Endodermal cell (in vitro differentiated cells): Measurements from ENCODE around the gene TBC1D19. TPM values are rescaled to one million over a fixed set of nuclear protein-coding genes. Genes with fewer than 3 reads are reported as not detected.

Experiments
- DNase-seq: peaks from one replicate; pipeline ENCODE4 v3.0.0-alpha.2; 2017
- H3K27ac ChIP-seq: 2 replicates; pipeline ENCODE4 v1.5.1; 2013; ENCODE audit warnings: mild to moderate bottlenecking, low read depth, low read length, moderate library complexity
- H3K27me3 ChIP-seq: 2 replicates; pipeline ENCODE4 v1.6.1; 2013; ENCODE audit warnings: mild to moderate bottlenecking, low read length, moderate library complexity; ENCODE audit not compliant: insufficient read depth, control insufficient read depth, poor library complexity, severe bottlenecking
- H3K36me3 ChIP-seq: 2 replicates; pipeline ENCODE4 v1.7.0; 2013; ENCODE audit warnings: mild to moderate bottlenecking, low read length, moderate library complexity; ENCODE audit not compliant: control insufficient read depth, insufficient read depth
- H3K4me1 ChIP-seq: one replicate; pipeline ENCODE4 v1.7.0; 2013; ENCODE audit warnings: low read length; ENCODE audit not compliant: control insufficient read depth, insufficient read depth
- H3K4me3 ChIP-seq: 2 replicates; pipeline ENCODE4 v1.5.1; 2013; ENCODE audit warnings: mild to moderate bottlenecking, low read length, moderate library complexity
- H3K9ac ChIP-seq: 2 replicates; pipeline ENCODE4 v1.6.1; 2013; ENCODE audit warnings: mild to moderate bottlenecking, low read length, moderate library complexity; ENCODE audit not compliant: poor library complexity, severe bottlenecking; ENCODE audit errors: extremely low read depth
- H3K9me3 ChIP-seq: 2 replicates; pipeline ENCODE4 v1.6.1; 2013; ENCODE audit warnings: mild to moderate bottlenecking, low read length, moderate library complexity; ENCODE audit not compliant: control insufficient read depth
- H3K27ac Mint-ChIP-seq: 2 replicates; pipeline ENCODE4 v1.8.0; 2020; ENCODE audit warnings: mixed read lengths
- H3K27me3 Mint-ChIP-seq: 2 replicates; pipeline ENCODE4 v1.8.0; 2021; ENCODE audit warnings: mild to moderate bottlenecking, mixed read lengths; ENCODE audit not compliant: insufficient read depth
- H3K36me3 Mint-ChIP-seq: 2 replicates; pipeline ENCODE4 v1.8.0; 2020; ENCODE audit warnings: low read depth, mixed read lengths
- H3K4me1 Mint-ChIP-seq: 2 replicates; pipeline ENCODE4 v1.8.0; 2020; ENCODE audit warnings: mixed read lengths
- H3K4me3 Mint-ChIP-seq: 2 replicates; pipeline ENCODE4 v1.8.0; 2020; ENCODE audit warnings: mild to moderate bottlenecking, moderate library complexity, mixed read lengths
- H3K9me3 Mint-ChIP-seq: 2 replicates; pipeline ENCODE4 v1.8.0; 2020; ENCODE audit warnings: mild to moderate bottlenecking, mixed read lengths
- WGBS, 2 experiments: methylation state at CpG; one replicate each; pipeline versions ENCODE4 v1.1.5 to v1.1.7; 2013; ENCODE audit warnings: missing lambda C conversion rate in 2 of 2, mixed read lengths in 1 of 2; ENCODE audit not compliant: insufficient coverage in 1 of 2, insufficient read length in 1 of 2; 5-methylcytosine and 5-hydroxymethylcytosine counted together
- total RNA-seq, 2 donors: library from RNA; stranded (reverse); fragmentation: NEBNext Ultra II Directional in 1 of 2; extraction: Animal tissue kit (Norgen Biotek cat#: 25700) in 1 of 2; gene quantifications; 2 replicates in 1 of 2; 3 replicates in 1 of 2; pipeline ENCODE4 v1.2.1, GENCODE V29; 2021
- TF ChIP-seq, protein P1 (sequence below): fragments of 200-600 bp; sonication (generic); conservative IDR thresholded peaks from 2 replicates; pipeline ENCODE4 v1.5.0; 2021; ENCODE audit warnings: antibody characterized with exemption, mild to moderate bottlenecking

The TBC1D19 gene
- total RNA-seq, 2 donors from 2014 or later: 7.0 to 9.9 TPM

DNA sequence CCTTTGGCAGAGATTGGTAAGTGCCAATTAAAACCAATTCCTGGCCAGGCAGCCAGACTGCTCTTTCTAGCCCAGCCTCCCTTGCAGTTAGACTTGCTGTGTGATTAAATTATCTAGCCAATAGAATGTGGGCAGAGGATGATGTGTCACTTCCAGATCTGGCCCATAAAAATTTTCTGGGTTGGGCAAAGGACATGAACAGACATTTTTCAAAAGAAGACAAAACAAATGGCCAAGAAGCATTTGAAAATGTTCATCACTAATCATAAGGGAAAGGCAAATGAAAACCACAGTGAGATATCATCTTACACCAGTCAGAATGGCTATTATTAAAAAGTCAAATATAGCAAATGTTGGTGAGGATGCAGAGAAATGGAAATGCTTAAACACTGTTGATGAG, 205.3 kb downstream of the TBC1D19 start:
- Histone ChIP-seq H3K36me3 (no peaks in the 10 kb centered on the region), H3K27me3 (no peaks in the 10 kb centered on the region), H3K9ac (no peak overlapping the region), H3K4me1 (no peaks in the 10 kb centered on the region), H3K9me3 (peaks cover 5% of the 10 kb centered on the region), H3K27ac (no peak overlapping the region), H3K4me3 (no peak overlapping the region)
- no peak for DNase-seq
- H3K27ac Mint-ChIP-seq: no peak overlapping the region
- peaks cover 15% of the 10 kb centered on the region for H3K4me1 Mint-ChIP-seq
- no peaks in the 10 kb centered on the region for H3K36me3 Mint-ChIP-seq
- TF ChIP-seq, protein P1, sequence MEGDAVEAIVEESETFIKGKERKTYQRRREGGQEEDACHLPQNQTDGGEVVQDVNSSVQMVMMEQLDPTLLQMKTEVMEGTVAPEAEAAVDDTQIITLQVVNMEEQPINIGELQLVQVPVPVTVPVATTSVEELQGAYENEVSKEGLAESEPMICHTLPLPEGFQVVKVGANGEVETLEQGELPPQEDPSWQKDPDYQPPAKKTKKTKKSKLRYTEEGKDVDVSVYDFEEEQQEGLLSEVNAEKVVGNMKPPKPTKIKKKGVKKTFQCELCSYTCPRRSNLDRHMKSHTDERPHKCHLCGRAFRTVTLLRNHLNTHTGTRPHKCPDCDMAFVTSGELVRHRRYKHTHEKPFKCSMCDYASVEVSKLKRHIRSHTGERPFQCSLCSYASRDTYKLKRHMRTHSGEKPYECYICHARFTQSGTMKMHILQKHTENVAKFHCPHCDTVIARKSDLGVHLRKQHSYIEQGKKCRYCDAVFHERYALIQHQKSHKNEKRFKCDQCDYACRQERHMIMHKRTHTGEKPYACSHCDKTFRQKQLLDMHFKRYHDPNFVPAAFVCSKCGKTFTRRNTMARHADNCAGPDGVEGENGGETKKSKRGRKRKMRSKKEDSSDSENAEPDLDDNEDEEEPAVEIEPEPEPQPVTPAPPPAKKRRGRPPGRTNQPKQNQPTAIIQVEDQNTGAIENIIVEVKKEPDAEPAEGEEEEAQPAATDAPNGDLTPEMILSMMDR: no peak
- H3K9me3 Mint-ChIP-seq: no peaks in the 10 kb centered on the region
- H3K27me3 Mint-ChIP-seq: no peaks in the 10 kb centered on the region
- H3K4me3 Mint-ChIP-seq: no peak overlapping the region

DNA sequence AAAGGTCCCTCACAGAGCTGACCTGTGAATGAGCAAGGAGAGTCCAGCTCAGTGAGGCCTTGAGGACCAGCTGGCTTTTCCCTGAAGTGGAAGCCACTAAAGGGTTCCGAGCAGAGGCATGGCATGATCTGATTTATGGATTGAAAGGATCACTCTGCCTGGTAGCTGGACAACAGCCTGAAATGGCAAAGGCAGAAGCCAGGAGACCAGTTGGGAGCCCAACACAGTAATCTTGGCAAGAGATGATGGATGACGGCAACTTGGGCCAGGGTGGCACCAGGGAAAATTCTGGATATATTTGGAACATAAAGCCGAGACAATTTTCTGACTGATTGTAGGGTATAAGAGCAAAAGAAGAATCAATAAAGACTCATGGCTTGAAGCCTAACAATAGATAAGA, 207.5 kb downstream of the TBC1D19 start:
- Histone ChIP-seq H3K9me3 (peaks cover 5% of the 10 kb centered on the region), H3K4me3 (no peak overlapping the region), H3K9ac (no peak overlapping the region), H3K27ac (no peak overlapping the region), H3K36me3 (no peaks in the 10 kb centered on the region), H3K4me1 (no peaks in the 10 kb centered on the region), H3K27me3 (no peaks in the 10 kb centered on the region)
- no peaks in the 10 kb centered on the region for H3K27me3 Mint-ChIP-seq
- TF ChIP-seq, protein P1: no peak
- peaks cover 15% of the 10 kb centered on the region for H3K4me1 Mint-ChIP-seq
- no peak for DNase-seq
- WGBS, 2 experiments: 95 to 100% methylated on average over 3 of the region's 3 CpGs
- no peaks in the 10 kb centered on the region for H3K36me3 Mint-ChIP-seq
- H3K9me3 Mint-ChIP-seq: no peaks in the 10 kb centered on the region
- no peak overlapping the region for H3K27ac Mint-ChIP-seq
- no peak overlapping the region for H3K4me3 Mint-ChIP-seq

DNA sequence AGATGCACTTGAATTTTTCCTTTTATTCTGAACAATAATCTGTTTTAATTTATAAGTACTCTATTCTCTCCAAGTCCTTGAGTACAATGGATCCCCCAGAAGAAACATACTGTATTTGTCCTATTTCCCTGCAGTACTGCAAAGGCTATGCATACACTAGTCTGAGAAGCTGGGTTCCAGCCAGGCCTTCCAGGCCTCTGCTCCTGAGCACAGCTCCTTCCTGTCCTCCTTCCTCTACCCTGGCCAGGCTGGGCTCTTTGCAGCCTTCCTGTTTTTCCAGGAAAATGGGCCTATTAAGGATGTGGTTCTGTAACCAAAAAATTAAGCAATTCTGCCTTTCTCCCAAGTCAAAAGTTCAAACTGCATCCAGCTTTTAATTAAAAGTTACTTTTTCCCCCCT, 208.8 kb downstream of the TBC1D19 start:
- no peak overlapping the region for H3K4me3 ChIP-seq
- Mint-ChIP-seq H3K4me1 (peaks cover 11% of the 10 kb centered on the region), H3K27ac (no peak overlapping the region), H3K36me3 (no peaks in the 10 kb centered on the region), H3K9me3 (no peaks in the 10 kb centered on the region), H3K4me3 (no peak overlapping the region), H3K27me3 (no peaks in the 10 kb centered on the region)
- DNase-seq: no peak
- TF ChIP-seq, protein P1: no peak
- H3K9me3 ChIP-seq: peaks cover 5% of the 10 kb centered on the region
- H3K4me1 ChIP-seq: no peaks in the 10 kb centered on the region
- H3K36me3 ChIP-seq: no peaks in the 10 kb centered on the region
- no peaks in the 10 kb centered on the region for H3K27me3 ChIP-seq
- no peak overlapping the region for H3K9ac ChIP-seq
- H3K27ac ChIP-seq: no peak overlapping the region
